Sigmoid colon (tissue), 7 donors: Measurements from ENCODE around the gene WDFY1. TPM values are rescaled to one million over a fixed set of nuclear protein-coding genes. Genes with fewer than 3 reads are reported as not detected.

ENCODE experiments used
- DNase-seq: peaks from one replicate; pipeline ENCODE4 v3.0.0-alpha.2; 2019
- H3K27ac ChIP-seq, 4 donors: fragments of 200-600 bp; sonication (generic); one replicate each; pipeline ENCODE4 v1.5.1; 2016 to 2019; ENCODE audit warnings: mild to moderate bottlenecking in 1 of 4
- H3K27me3 ChIP-seq, 3 donors: fragments of 200-600 bp; sonication (generic); one replicate each; pipeline ENCODE4 v1.5.1; 2019; ENCODE audit warnings: mild to moderate bottlenecking in 1 of 3
- H3K36me3 ChIP-seq, 4 donors: fragments of 200-600 bp; sonication (generic); one replicate each; pipeline ENCODE4 v1.5.1; 2016 to 2019
- H3K4me1 ChIP-seq, 4 donors: fragments of 200-600 bp; sonication (generic); one replicate each; pipeline ENCODE4 v1.5.1; 2017 to 2019
- H3K4me3 ChIP-seq, 4 donors: fragments of 200-600 bp; sonication (generic); one replicate each; pipeline ENCODE4 v1.5.1; 2017 to 2019; ENCODE audit warnings: mild to moderate bottlenecking in 2 of 4, moderate library complexity in 1 of 4
- H3K9me3 ChIP-seq, 4 donors: fragments of 200-600 bp in 3 of 4; sonication (generic) in 3 of 4; one replicate each; pipeline versions ENCODE4 v1.5.1 to v1.6.1; 2013 to 2019
- CTCF ChIP-seq, 4 experiments: fragments of 450-650 bp in 3 of 4; fragments of 200-600 bp in 1 of 4; IDR thresholded peaks; one replicate each; pipeline ENCODE4 v1.5.1; 2016 to 2019; ENCODE audit warnings: antibody characterized with exemption in 4 of 4, mild to moderate bottlenecking in 3 of 4, moderate library complexity in 2 of 4
- EP300 ChIP-seq, 4 donors: sonication (generic); formaldehyde crosslinking; IDR thresholded peaks; one replicate each; pipeline ENCODE4 v1.6.1; 2017; ENCODE audit warnings: antibody characterized with exemption in 4 of 4
- POLR2A ChIP-seq, 2 donors: fragments of 450-650 bp; IDR thresholded peaks; one replicate each; pipeline ENCODE4 v1.6.1; 2016; ENCODE audit warnings: antibody characterized with exemption in 2 of 2, mild to moderate bottlenecking in 2 of 2, moderate library complexity in 2 of 2
- POLR2AphosphoS5 ChIP-seq, 4 donors: sonication (generic); formaldehyde crosslinking; IDR thresholded peaks; one replicate each; pipeline ENCODE4 v1.6.1; 2017; ENCODE audit warnings: antibody characterized with exemption in 4 of 4
- WGBS, 2 donors: extraction: QIAGEN DNeasy Blood & Tissue Kit; methylation state at CpG; one replicate each; pipeline ENCODE4 v1.1.7; 2013; 5-methylcytosine and 5-hydroxymethylcytosine counted together
- intact Hi-C: fragments of 100-400 bp; cut with DNase I; formaldehyde crosslinking; loops from one replicate; pipeline ENCODE4 v1.15.1; 2023
- polyA plus RNA-seq, 3 donors: library from polyadenylated mRNA; stranded (reverse); fragments of 200-250 nt; gene quantifications; one replicate each; pipeline ENCODE4 v1.2.3, GENCODE V29; 2013
- total RNA-seq, 4 donors: library from RNA; depleted of rRNA; stranded (reverse); fragments of >200 nt; gene quantifications; one replicate each; pipeline ENCODE4 v1.1.0, GENCODE V29; 2016
- donor health status: healthy with polysubstance abuse.
- donor health status: Bipolar disorder and iron deficiency.
- donor health status: healthy.

Gene WDFY1
- total and polyA plus RNA-seq, 7 donors: 17.4 to 36.1 (median 24.3) TPM

DNA sequence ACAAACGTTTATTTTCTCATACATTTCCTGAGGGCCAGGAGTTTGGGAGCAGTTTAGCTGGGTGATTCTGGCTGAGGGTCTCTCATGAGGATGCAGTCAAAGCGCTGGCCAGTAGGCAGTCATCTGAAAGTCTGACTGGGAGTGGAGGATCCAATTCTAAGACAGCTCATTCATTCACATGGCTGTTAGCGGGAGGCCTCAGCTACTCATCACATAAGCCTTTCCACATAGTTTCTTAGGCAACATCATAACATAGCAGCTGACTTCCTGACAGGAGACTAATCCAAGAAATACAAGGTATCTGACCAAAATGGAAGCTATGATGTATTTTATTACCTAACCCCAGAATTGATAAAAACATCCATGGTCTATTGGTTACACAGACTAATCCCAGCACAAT is 9.3 kb upstream of the WDFY1 start:
- peaks cover 0 to 24% (median 18%) of the 10 kb centered on the region in 4 donors for H3K4me1 ChIP-seq
- no peaks in the 10 kb centered on the region for H3K36me3 ChIP-seq
- TF ChIP-seq POLR2A (IDR thresholded peaks at IDR 0.05) (no peak), POLR2AphosphoS5 (IDR thresholded peaks at IDR 0.05) (no peak), CTCF (IDR thresholded peaks at IDR 0.05) (no peak), EP300 (IDR thresholded peaks at IDR 0.05) (no peak)
- H3K27ac ChIP-seq: no peak overlapping the region
- H3K4me3 ChIP-seq: no peak overlapping the region
- no peaks in the 10 kb centered on the region for H3K9me3 ChIP-seq
- no peak for DNase-seq
- 90 to 93% methylated on average over 3 of the region's 3 CpGs for WGBS, 2 donors
- intact Hi-C loops: loop anchor here (10.0 kb wide), 1 partner anchor 630 kb away; the partner anchor contains the start of gene CUL3
- no peaks in the 10 kb centered on the region for H3K27me3 ChIP-seq

DNA sequence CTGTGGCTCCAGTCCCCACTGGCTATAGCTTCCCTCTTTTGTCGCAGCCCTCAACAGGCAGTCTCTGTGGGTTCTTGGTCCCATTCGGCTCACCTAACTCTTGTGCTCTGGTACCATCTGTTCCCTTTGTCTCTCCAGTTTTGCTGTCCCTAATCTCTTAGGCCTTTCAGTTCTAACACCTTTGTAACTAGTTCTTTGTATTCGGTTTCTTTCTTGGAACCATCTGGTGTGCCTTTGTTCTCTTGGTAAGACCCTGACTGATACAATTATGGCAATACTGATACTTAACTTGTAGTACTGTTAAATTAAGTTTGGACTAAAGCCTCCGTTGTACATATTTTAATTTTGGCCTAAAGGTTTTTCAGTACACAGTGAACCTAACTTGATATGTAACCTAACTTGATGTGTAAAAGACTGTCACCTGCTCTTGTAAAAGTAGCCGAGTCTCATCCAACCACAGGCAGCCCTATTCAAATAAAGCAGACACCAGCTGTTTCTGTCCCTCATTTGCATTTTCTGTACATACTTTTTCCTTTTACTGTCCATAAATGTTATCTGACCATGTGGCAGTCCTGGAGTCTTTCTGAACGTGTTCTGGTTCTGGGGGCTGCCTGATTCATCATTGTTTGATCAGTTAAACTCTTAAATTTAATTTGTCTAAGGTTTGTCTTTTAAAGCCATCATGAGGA is 7.3 kb upstream of the WDFY1 start:
- Histone ChIP-seq H3K9me3 (no peaks in the 10 kb centered on the region), H3K27ac (no peak overlapping the region), H3K4me3 (no peak overlapping the region), H3K27me3 (no peaks in the 10 kb centered on the region), H3K36me3 (no peaks in the 10 kb centered on the region), H3K4me1 (peaks cover 0 to 10% (median 4%) of the 10 kb centered on the region in 4 donors)
- DNase-seq: no peak
- 64 to 73% methylated on average over 6 of the region's 6 CpGs for WGBS, 2 donors
- intact Hi-C loops: loop anchor here (10.0 kb wide), 1 partner anchor 632 kb away; the partner anchor contains the start of gene CUL3
- TF ChIP-seq EP300 (IDR thresholded peaks at IDR 0.05): no peak
- no peak for TF ChIP-seq POLR2AphosphoS5 (IDR thresholded peaks at IDR 0.05)
- TF ChIP-seq CTCF (IDR thresholded peaks at IDR 0.05): no peak
- TF ChIP-seq POLR2A (IDR thresholded peaks at IDR 0.05): no peak

DNA sequence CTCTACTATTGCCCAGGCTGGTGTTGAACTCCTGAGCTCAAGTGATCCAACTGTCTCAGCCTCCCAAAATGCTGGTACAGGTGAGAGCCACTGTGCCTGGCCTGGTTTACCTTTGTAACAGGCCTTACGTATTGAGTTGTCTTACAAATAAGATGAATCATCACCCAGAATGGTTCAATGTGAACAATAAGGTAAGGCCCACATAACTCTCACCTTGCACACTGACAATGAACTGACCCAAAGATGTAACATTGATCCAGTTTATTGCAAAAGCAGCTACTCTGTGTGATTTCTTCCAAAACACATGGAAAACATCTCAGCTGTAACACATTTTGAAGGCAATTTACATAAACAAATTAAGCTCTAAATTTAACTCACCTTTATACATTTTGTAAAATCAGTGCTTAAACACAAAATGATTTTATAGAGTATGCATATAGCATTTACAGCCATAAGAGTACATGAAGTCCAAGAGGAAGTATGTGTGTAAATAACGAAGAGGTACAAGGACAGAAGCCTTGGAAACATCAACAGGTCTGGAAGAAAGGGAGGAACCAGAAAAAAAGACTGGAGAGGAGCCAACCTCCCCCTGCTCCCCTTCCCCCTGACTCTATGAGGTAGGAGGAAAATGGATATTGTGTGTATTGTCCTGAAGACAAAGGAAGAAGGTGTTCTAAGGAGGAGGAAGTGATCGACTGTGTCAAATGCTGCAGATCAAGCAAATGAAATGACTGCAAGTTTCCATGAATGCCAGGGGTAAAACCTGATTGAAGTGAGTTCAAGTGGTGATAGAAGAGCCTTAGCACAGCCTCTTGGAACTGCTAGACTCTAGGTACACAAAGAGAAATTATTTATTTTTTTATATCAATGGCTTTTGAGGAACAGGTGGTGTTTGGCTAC is 5.6 kb upstream of the WDFY1 start:
- Histone ChIP-seq H3K36me3 (no peaks in the 10 kb centered on the region), H3K27ac (no peak overlapping the region), H3K4me3 (no peak overlapping the region), H3K27me3 (no peaks in the 10 kb centered on the region), H3K4me1 (peaks cover 0 to 5% (median 3%) of the 10 kb centered on the region in 4 donors), H3K9me3 (no peaks in the 10 kb centered on the region)
- intact Hi-C loops: loop anchor here (10.0 kb wide), 1 partner anchor 634 kb away; the partner anchor contains the start of gene CUL3
- TF ChIP-seq POLR2AphosphoS5 (IDR thresholded peaks at IDR 0.05) (no peak), POLR2A (IDR thresholded peaks at IDR 0.05) (no peak), CTCF (IDR thresholded peaks at IDR 0.05) (no peak), EP300 (IDR thresholded peaks at IDR 0.05) (no peak)
- DNase-seq: no peak
- 21 to 53% methylated on average over 3 of the region's 3 CpGs for WGBS, 2 donors

DNA sequence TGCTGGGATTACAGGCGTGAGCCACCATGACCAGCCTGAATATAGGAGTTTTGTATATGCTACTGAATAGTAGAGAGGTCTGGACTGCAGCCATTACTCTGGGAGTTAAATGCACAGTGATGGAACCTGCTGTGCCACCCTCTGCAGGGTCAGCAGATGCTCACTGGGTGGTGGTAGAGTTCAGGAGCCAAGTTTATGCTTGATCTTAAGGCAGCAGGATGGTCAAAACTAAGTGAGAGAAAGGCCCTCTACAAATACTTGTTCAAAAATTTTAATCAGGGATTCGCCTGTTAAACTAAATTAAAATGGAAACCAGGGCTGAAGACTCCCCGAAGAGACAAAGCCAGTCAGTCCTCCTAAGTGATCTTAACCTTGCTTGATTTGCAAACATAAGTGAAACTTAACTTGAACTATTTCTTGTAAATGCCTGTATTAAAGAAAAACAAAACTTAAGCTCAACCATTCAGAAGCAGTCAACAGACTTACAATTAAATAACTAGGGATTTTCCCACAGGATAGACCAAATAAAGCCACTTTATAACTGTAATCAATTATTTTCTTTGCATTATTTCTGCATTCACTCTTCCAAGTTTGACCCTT is 4.2 kb upstream of the WDFY1 start:
- DNase-seq: no peak
- Histone ChIP-seq H3K27me3 (no peaks in the 10 kb centered on the region), H3K4me3 (no peak overlapping the region), H3K27ac (no peak overlapping the region), H3K4me1 (peaks cover 0 to 10% (median 7%) of the 10 kb centered on the region in 4 donors), H3K9me3 (no peaks in the 10 kb centered on the region), H3K36me3 (no peaks in the 10 kb centered on the region)
- 70 to 77% methylated on average over 3 of the region's 3 CpGs for WGBS, 2 donors
- intact Hi-C loops: no loop called here
- TF ChIP-seq CTCF (IDR thresholded peaks at IDR 0.05): no peak
- no peak for TF ChIP-seq POLR2AphosphoS5 (IDR thresholded peaks at IDR 0.05)
- no peak for TF ChIP-seq POLR2A (IDR thresholded peaks at IDR 0.05)
- no peak for TF ChIP-seq EP300 (IDR thresholded peaks at IDR 0.05)
